GM03348 (cell line): ENCODE data around the gene YBX3.
"Not testable (repeated sequence)": the region's sequence is repeated elsewhere in the genome, so short reads cannot be mapped to it uniquely, and the experiment has no call there.

ENCODE experiments used
- DNase-seq: peaks from one replicate; pipeline ENCODE4 v3.0.0; 2012; ENCODE audit warnings: low spot score

Gene YBX3

DNA sequence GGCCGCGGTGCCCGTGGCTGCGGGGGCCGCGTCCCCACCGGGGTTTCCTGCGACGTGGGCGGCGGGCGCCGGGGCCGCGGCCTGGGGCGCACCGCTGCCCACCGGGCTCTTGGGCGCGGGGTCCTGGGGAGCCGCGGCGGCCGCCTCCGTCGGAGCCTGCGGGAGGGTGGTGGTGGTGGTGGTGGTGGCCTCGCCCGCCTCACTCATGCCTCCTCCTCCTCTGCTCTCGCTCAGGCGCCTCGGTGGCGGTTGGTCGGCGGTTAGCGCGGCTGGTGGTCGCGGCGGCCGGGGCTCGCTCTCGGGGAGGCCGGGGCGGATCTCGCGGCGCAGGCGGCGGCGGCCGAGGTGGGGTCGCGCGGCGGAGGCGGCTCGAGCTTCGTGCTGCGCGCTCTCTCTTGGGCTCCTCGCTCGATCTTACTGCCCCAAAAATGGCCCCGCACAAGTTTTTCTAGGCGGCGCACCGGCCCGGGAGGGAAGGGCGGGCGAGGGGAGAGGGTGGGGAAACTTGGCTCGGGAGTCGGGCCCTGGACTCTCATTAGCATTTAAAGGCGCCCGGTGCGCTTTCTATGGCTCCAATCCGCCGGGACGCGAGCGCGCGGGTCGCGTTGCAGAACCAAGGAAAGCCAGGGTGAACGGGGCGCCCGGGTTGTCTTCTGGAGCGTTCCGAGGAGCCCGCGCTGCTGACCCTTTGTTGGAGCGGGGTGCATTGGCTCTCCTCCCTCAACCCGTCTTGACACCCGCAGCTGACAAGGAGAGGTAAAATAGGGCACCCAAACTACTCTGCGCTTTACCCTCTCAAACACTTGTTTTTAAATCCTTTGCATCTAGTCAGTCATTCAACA, at the start of gene YBX3:
Gene YBX3 (minus strand): TSS at position 419 of the 842 bp plus-strand sequence. CDS start 212 bp downstream, at position 207.
- DNase-seq = peak; percentile 92

DNA sequence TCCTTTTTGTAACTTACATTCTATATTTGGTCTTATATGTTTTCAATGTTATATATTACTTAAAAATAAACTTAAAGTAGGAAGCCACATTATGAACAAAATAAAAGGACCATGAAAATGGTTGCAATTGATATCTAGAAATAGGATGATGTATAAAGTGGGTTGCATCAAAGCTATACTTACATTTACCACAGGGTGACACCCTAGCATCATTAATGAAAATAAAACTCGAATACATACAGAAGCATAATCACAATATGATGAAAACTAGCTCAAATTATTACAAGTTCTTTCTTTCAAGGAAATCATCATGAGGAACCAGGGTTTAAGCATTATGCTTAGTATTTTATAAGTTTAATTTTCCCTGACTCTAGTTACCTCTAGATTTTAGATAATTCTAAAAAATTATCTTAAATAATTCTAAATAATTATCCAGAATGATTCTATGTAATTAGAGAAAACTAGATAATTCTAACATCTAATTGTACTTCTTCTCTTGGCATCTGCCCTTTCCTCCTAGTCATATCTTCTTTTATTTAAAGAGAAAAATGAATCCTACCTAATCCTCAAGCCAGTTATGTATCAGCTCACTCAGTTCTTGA, 48.1 kb upstream of the YBX3 start:
- DNase-seq = peak; percentile 48

GRCh38 chr12:10759657-10760056, 36.5 kb upstream of the YBX3 start:
- no peak for DNase-seq

GRCh38 chr12:10756194-10756593, 33.1 kb upstream of the YBX3 start:
- no peak for DNase-seq

DNA sequence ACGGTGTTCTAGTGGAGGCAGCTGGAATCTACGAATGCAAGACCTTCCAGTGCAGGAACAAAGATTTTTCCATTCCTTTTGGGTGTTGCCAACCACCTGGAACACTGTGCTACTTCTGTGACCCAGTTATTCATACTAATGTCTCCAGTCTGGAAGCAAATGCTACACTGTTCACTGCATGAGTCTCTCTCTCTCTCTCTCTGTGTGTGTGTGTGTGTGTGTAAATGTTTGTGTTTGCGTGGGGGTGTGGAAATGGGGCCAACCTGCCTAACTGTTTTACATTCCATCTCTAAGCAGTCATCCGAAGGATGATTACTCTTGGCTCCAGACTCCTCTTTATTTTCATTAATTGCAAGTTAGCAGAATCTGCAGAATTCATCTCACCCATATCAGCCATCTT, 29.9 kb upstream of the YBX3 start:
- DNase-seq = peak; percentile 26

GRCh38 chr12:10750385-10750727, 27.2 kb upstream of the YBX3 start:
- DNase-seq = no peak

- DNase-seq = peak; percentile 82
Measured at GRCh38 chr12:10749700-10750384, 26.7 kb upstream of the YBX3 start.

DNA sequence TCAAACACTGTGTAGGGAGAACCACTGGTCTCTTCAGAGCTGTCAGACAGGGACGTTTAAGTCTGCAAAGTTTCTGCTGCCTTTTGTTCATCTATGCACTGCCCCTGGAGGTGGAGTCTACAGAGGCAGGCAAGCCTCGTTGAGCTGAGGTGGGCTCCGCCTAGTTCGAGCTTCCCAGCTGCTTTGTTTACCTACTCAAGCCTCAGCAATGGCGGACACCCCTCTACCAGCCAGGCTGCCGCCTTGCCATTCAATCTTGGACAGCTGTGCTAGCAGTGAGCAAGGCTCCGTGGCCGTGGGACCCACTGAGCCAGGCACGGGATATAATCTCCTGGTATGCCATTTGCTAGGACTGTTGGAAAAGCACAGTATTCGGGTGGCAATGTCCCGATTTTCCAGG, 24.6 kb upstream of the YBX3 start:
- no peak for DNase-seq

- DNase-seq = not testable (repeated sequence)
Measured at GRCh38 chr12:10743420-10743819, 20.3 kb upstream of the YBX3 start.

DNA sequence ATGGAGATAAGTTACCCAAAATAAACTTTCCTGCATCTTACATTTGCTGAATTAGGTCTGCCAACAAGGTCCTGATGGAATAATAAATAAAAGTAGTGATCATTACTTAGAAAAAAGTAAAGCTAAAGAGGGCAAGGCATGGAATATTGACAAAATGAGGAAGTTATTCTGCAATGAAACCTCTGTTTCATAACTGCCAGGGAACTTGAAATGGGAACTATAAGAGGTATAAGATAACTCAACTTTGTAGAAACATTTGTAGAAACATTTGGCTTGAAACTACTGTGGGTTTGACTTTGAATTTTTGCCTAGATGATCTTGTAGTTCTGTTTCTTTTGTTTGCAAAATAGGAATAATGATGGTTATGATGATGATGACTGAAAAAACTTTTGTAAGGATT, 18.7 kb upstream of the YBX3 start:
- no peak for DNase-seq

- DNase-seq = no peak
Measured at GRCh38 chr12:10740182-10740581, 17.1 kb upstream of the YBX3 start.

DNA sequence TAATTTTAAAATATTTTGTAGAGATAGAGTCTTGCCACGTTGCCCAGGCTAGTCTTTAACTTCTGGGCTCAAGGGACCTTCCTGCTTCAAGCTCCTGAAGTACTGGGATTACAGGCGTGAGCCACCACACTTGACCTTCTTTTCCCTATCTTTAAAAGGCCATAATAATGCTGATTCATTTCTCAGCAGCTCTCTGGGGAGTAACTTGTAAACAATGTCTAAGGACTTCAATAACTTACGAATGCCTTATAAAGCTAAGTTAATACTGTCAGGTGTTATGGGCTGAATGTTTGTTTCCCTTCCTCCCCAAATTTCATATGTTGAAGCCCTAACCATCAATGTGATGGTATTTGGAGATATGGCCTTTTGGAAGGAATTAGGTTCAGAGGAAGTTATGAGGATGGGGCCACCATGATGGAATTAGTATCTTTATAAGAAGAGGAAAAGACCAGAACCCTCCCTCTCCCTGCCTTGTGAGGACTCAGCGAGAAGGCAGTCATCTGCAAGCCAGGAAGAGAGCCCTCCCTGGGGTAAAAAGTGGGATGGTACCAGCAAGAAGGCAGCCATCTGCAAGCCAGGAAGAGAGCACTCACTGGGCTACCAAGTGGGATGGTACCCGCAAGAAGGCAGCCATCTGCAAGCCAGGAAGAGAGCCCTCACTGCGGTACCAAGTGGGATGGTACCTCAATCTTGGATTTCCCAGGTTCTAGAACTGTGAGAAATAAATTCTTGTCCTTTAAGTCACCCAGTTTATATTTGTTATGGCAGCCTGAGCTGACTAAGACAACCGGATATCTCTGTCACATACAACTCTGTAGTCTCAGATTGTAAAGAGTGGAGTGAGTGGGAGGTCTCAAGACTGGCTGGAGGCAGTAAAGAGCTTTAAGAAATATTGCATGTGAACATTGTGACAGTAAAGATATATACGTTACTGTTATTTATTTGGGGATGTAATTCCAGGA, 16.3 kb upstream of the YBX3 start:
- no peak for DNase-seq

GRCh38 chr12:10737249-10737648, 14.1 kb upstream of the YBX3 start:
- DNase-seq = no peak

DNA sequence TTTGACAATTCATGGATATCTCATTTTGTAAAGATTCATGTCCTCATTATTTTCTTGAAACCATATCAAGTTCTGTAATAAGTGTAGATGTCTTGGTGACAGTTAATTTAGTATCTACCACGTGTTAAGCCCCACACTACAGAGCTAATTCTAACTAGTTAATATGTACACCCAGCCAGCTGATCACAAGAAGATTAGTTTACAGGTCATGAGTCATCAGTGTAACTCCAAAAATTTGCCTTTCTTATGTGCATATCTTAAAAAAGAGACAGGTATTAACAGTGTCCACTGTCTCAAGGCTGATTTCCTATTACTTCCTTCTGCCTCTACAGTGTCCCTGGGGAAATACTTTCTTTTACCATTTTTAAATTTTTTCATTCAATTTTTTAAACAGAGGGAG, 13.3 kb upstream of the YBX3 start:
- no peak for DNase-seq

- DNase-seq = no peak
Measured at GRCh38 chr12:10735428-10735827, 12.3 kb upstream of the YBX3 start.

DNA sequence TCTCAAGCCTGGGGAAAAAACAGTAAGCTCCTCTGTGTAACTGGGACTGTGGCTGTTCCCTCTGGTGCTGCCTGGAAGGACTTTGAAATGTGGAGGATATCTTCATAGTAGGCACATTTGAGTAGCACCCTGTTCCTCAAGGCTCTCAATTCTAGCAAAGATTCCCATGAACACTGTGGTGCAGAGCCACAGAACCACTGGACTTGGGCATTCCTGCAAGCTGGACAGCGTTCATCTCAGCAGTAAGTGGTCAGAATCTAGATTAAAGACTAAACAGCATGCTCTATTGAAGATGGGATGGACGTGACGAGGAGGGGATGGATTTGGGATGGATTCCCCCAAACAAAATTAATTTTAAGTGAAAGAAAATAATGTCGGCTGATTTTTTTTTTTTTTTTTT, 9.4 kb upstream of the YBX3 start:
- no peak for DNase-seq

GRCh38 chr12:10732066-10732465, 8.9 kb upstream of the YBX3 start:
- DNase-seq = no peak

DNA sequence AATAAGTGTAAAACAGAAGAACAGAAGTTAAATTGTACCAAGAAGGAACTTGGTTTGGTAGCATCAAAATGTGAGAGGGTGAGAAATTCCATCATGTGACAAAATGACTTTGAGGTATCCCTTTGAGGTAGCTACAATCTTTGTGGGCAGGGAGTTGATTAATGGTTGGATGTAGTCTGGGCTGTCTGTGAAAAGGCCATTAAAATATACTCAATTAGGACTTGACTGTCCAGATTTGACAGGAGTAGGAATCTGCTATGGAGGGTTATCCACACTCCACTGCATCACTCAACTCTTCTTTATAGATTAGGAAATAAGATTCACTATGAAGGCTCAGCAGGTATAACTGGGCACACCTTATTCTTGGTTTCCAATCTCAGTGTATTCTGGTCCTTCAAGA, 7.4 kb upstream of the YBX3 start:
- no peak for DNase-seq

- no peak for DNase-seq
Measured at GRCh38 chr12:10728091-10728490, 5.0 kb upstream of the YBX3 start.

- no peak for DNase-seq
Measured at GRCh38 chr12:10726945-10727344, 3.8 kb upstream of the YBX3 start.

GRCh38 chr12:10725003-10725402, 1.9 kb upstream of the YBX3 start:
- DNase-seq = no peak

GRCh38 chr12:10722502-10722904, 620 bp downstream of the YBX3 start:
- peak; percentile 80 for DNase-seq
